K562 (cell line): ENCODE data around the gene ENOX2. TPM values are rescaled to one million over a fixed set of nuclear protein-coding genes. Genes with fewer than 3 reads are reported as not detected.

ENCODE experiments used
- ATF6 ChIP-seq: sonication (generic); formaldehyde crosslinking; IDR thresholded peaks from 2 replicates; pipeline ENCODE4 v1.4.0; 2020; ENCODE audit warnings: mild to moderate bottlenecking, missing genetic modification reagents
- CBX5 ChIP-seq: IDR thresholded peaks from 2 replicates; pipeline ENCODE4 v1.6.1; 2014; ENCODE audit warnings: low read depth, borderline replicate concordance
- E2F6 ChIP-seq, 2 experiments: IDR thresholded peaks; 2 replicates each; pipeline ENCODE4 v1.6.1; 2011; ENCODE audit warnings: borderline replicate concordance in 1 of 2, control low read depth in 1 of 2, low read depth in 1 of 2, low read length in 1 of 2, mild to moderate bottlenecking in 1 of 2, mixed read lengths in 1 of 2, moderate library complexity in 1 of 2; ENCODE audit not compliant: insufficient read depth in 1 of 2, insufficient read length in 1 of 2, poor library complexity in 1 of 2, severe bottlenecking in 1 of 2; ENCODE audit errors: extremely low read depth in 1 of 2
- FOXA1 ChIP-seq: fragments of 450-650 bp; IDR thresholded peaks from 2 replicates; pipeline ENCODE4 v1.6.1; 2016; ENCODE audit warnings: mild to moderate bottlenecking, borderline replicate concordance
- FOXP1 ChIP-seq: sonication (generic); formaldehyde crosslinking; IDR thresholded peaks from 2 replicates; pipeline ENCODE4 v1.8.0; 2022; ENCODE audit warnings: mild to moderate bottlenecking, missing genetic modification reagents
- RB1 ChIP-seq: fragments of 450-650 bp; IDR thresholded peaks from 2 replicates; pipeline ENCODE4 v1.6.1; 2017; ENCODE audit warnings: low read depth, mild to moderate bottlenecking
- SMAD4 ChIP-seq: fragments of 250-450 bp; sonication (Bioruptor Pico); conservative IDR thresholded peaks from 2 replicates; pipeline ENCODE4 v1.8.0; 2021; ENCODE audit warnings: inconsistent platforms, mild to moderate bottlenecking, moderate library complexity
- SMARCB1 ChIP-seq: IDR thresholded peaks from 2 replicates; pipeline ENCODE4 v1.6.1; 2011; ENCODE audit warnings: improper control_type of control experiment, low read depth; ENCODE audit not compliant: insufficient read length
- THRA ChIP-seq: fragments of 450-650 bp; IDR thresholded peaks from 2 replicates; pipeline ENCODE4 v1.6.1; 2017; ENCODE audit warnings: mild to moderate bottlenecking, moderate library complexity
- ZBTB11 ChIP-seq, 3 experiments: fragments of 200-800 bp in 1 of 3; fragments of 250-450 bp in 1 of 3; fragments of 450-650 bp in 1 of 3; sonication (Bioruptor Pico) in 1 of 3; sonication (Bioruptor generic) in 1 of 3; formaldehyde crosslinking in 1 of 3; IDR thresholded peaks; 2 replicates each; pipeline versions ENCODE4 v1.6.1 to v1.8.0; 2016 to 2022; ENCODE audit warnings: mild to moderate bottlenecking in 2 of 3, missing genetic modification characterization in 2 of 3, missing compliant biosample characterization in 1 of 3, moderate library complexity in 1 of 3
- ZBTB7A ChIP-seq: IDR thresholded peaks from 2 replicates; pipeline ENCODE4 v1.6.1; 2011; ENCODE audit warnings: low read depth, mild to moderate bottlenecking, low read length, moderate library complexity, borderline replicate concordance; ENCODE audit not compliant: control insufficient read depth
- ZNF398 ChIP-seq: fragments of 250-450 bp; sonication (Bioruptor Pico); IDR thresholded peaks from 2 replicates; pipeline ENCODE4 v1.8.0; 2021; ENCODE audit warnings: moderate library complexity, mild to moderate bottlenecking, inconsistent platforms
- ZNF449 ChIP-seq: fragments of 250-450 bp; sonication (Bioruptor Pico); IDR thresholded peaks from 2 replicates; pipeline ENCODE4 v1.8.0; 2022; ENCODE audit warnings: moderate library complexity, mild to moderate bottlenecking, inconsistent platforms
- ZNF76 ChIP-seq: fragments of 250-450 bp; sonication (Bioruptor Pico); IDR thresholded peaks from 2 replicates; pipeline ENCODE4 v1.4.0; 2020; ENCODE audit warnings: mild to moderate bottlenecking, moderate library complexity, borderline replicate concordance
- ZNF778 ChIP-seq: fragments of 450-650 bp; formaldehyde crosslinking; IDR thresholded peaks from 2 replicates; pipeline ENCODE4 v1.4.0; 2020; ENCODE audit warnings: mild to moderate bottlenecking, moderate library complexity
- polyA plus RNA-seq, 8 experiments: library from polyadenylated mRNA; depleted of rRNA in 4 of 8; stranded (reverse) in 5 of 8; unstranded in 3 of 8; fragments of >200 nt; fragmentation: Nextera tagmentation in 2 of 8; fragmentation: Illumina TruSeq in 1 of 8; extraction: Ambion mirVana in 2 of 8; extraction: Trizol in 1 of 8; gene quantifications; 2 replicates each; pipeline versions ENCODE4 v1.2.1 to v1.2.3, GENCODE V29; 2011 to 2014; ENCODE audit warnings: inconsistent platforms in 1 of 8, missing spikeins in 1 of 8
- total RNA-seq, 7 experiments: library from RNA; depleted of rRNA in 6 of 7; stranded (reverse); fragments of >200 nt in 6 of 7; fragmentation: Illumina TruSeq in 2 of 7; extraction: Trizol in 2 of 7; gene quantifications; 2 replicates each; pipeline versions ENCODE4 v1.2.1 to v1.2.3, GENCODE V29; 2011 to 2021; ENCODE audit warnings: low replicate concordance in 1 of 7

ENOX2 gene
- total and polyA plus RNA-seq, 9 of the 15 experiments (the other 6 are each of a cell fraction or from before 2014, with no cell fraction given): 6.1 to 24.0 (median 13.8) TPM

GRCh38 chrX:130756233-130756632, 146.8 kb downstream of the ENOX2 start (continued):
- TF ChIP-seq SMAD4 (CRISPR knock-in tag): peak; percentile 97
- no peak for TF ChIP-seq ZNF398 (CRISPR knock-in tag)
- no peak for TF ChIP-seq ZBTB11 (CRISPR knock-in tag; IDR thresholded peaks at IDR 0.05)
- TF ChIP-seq RB1: no peak
- no peak for TF ChIP-seq FOXP1 (CRISPR knock-in tag)
- no peak for TF ChIP-seq ZBTB7A
- no peak for TF ChIP-seq ATF6 (CRISPR knock-in tag)
- no peak for TF ChIP-seq ZNF449 (CRISPR knock-in tag)
- no peak for TF ChIP-seq FOXA1
- no peak for TF ChIP-seq E2F6 (IDR thresholded peaks at IDR 0.05; ENCODE audit: borderline replicate concordance in 1 of 2, extremely low read depth in 1 of 2, insufficient read depth in 1 of 2, insufficient read length in 1 of 2, low read depth in 1 of 2, low read length in 1 of 2, poor library complexity in 1 of 2, severe bottlenecking in 1 of 2)
- TF ChIP-seq ZNF76 (CRISPR knock-in tag): no peak
- TF ChIP-seq SMARCB1: no peak
- TF ChIP-seq ZNF778: no peak
- no peak for TF ChIP-seq CBX5
- TF ChIP-seq THRA: no peak
